Dendritic cell treated with granulocyte-macrophage colony-stimulating factor and Interleukin-4, amounts not matched to agents 40 ng/mL and 50 ng/mL, for 4 days (primary cell): Measurements from ENCODE around the gene NAA38.

Source experiments
- H3K27ac Mint-ChIP-seq: one replicate; pipeline ENCODE4 v1.8.0; 2022; ENCODE audit warnings: mild to moderate bottlenecking, mixed read lengths
- H3K27me3 Mint-ChIP-seq: one replicate; pipeline ENCODE4 v1.8.0; 2022; ENCODE audit warnings: mild to moderate bottlenecking, mixed read lengths
- H3K36me3 Mint-ChIP-seq: one replicate; pipeline ENCODE4 v1.8.0; 2022; ENCODE audit warnings: low read depth, mixed read lengths
- H3K4me1 Mint-ChIP-seq: one replicate; pipeline ENCODE4 v1.8.0; 2022; ENCODE audit warnings: low read depth, mixed read lengths
- H3K4me3 Mint-ChIP-seq: one replicate; pipeline ENCODE4 v1.8.0; 2022; ENCODE audit warnings: mild to moderate bottlenecking, moderate library complexity, mixed read lengths
- H3K9me3 Mint-ChIP-seq: one replicate; pipeline ENCODE4 v1.8.0; 2022; ENCODE audit warnings: mixed read lengths
- intact Hi-C: fragments of 100-400 bp; cut with micrococcal nuclease; formaldehyde crosslinking; loops from one replicate; pipeline ENCODE4 v1.15.0; 2022

NAA38 gene, protein sequence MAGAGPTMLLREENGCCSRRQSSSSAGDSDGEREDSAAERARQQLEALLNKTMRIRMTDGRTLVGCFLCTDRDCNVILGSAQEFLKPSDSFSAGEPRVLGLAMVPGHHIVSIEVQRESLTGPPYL

GRCh38 chr17:7856811-7857712 is at the start of gene NAA38:
Gene NAA38, minus strand, starts transcription at chr17:7857559. Its CDS starts 96 bp downstream, at chr17:7857463.
- Mint-ChIP-seq H3K36me3 (no peaks in the 10 kb centered on the region), H3K27me3 (no peaks in the 10 kb centered on the region), H3K27ac (no peak within 1 kb of the TSS), H3K4me1 (peaks cover 15% of the 10 kb centered on the region), H3K9me3 (no peaks in the 10 kb centered on the region), H3K4me3 (no peak within 1 kb of the TSS)
- intact Hi-C loops: loop anchor here (2.0 kb wide), 1 partner anchor 14 kb away; no protein-coding TSS in a partner anchor

- Mint-ChIP-seq H3K4me1 (no peaks in the 10 kb centered on the region), H3K9me3 (no peaks in the 10 kb centered on the region), H3K27me3 (no peaks in the 10 kb centered on the region), H3K4me3 (no peak overlapping the region), H3K27ac (no peak overlapping the region), H3K36me3 (peaks cover 100% of the 10 kb centered on the region)
- intact Hi-C loops: no loop called here
Observed at GRCh38 chr17:7903154-7904103, 46.1 kb upstream of the NAA38 start.

DNA sequence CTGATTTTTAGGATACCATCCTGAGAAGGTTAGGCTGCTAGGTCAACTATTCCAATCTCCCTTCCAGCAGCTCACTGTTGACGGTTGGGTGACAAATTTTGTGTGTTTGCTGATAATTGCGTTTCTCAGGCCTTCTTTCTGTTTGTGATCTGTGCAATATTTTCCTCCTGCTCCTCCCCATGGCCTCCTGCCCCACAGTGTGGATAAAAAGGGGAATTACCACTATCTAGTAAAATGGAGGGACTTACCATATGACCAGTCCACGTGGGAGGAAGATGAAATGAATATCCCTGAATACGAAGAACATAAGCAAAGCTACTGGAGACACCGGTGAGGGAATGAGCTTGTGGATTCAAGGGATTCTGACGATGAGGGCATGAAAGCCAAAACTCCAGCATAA is 40.4 kb upstream of the NAA38 start:
- H3K27ac Mint-ChIP-seq: peak overlapping the region; percentile 68
- H3K27me3 Mint-ChIP-seq: no peaks in the 10 kb centered on the region
- peaks cover 98% of the 10 kb centered on the region for H3K36me3 Mint-ChIP-seq
- no peaks in the 10 kb centered on the region for H3K9me3 Mint-ChIP-seq
- no peak overlapping the region for H3K4me3 Mint-ChIP-seq
- intact Hi-C loops: loop anchor here (1.0 to 5.0 kb wide), 3 partner anchors 35 to 155 kb away; no protein-coding TSS in a partner anchor
- peaks cover 23% of the 10 kb centered on the region for H3K4me1 Mint-ChIP-seq

GRCh38 chr17:7897090-7897489 is 39.7 kb upstream of the NAA38 start:
- Mint-ChIP-seq H3K4me3 (no peak overlapping the region), H3K9me3 (no peaks in the 10 kb centered on the region), H3K27ac (no peak overlapping the region), H3K36me3 (peaks cover 97% of the 10 kb centered on the region), H3K4me1 (peaks cover 25% of the 10 kb centered on the region), H3K27me3 (no peaks in the 10 kb centered on the region)
- intact Hi-C loops: loop anchor here (1.0 to 5.0 kb wide), 3 partner anchors 35 to 155 kb away; no protein-coding TSS in a partner anchor

DNA sequence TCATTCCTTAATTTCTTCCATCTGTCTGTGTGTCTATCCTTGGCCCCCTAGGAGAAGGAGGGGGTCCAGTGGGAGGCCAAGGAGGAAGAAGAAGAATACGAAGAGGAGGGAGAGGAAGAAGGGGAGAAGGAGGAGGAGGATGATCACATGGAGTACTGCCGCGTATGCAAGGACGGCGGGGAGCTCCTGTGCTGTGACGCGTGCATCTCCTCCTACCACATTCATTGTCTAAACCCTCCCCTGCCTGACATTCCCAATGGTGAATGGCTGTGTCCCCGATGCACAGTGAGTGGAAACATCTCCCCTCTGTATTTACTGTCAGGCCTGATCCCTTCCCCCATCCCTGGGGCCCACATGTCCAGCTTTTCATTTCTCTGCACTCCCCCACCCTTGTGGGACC is 37.5 kb upstream of the NAA38 start:
- Mint-ChIP-seq H3K36me3 (peaks cover 97% of the 10 kb centered on the region), H3K9me3 (no peaks in the 10 kb centered on the region)
- intact Hi-C loops: loop anchor here (5.0 kb wide), 1 partner anchor 153 kb away; no protein-coding TSS in a partner anchor

DNA sequence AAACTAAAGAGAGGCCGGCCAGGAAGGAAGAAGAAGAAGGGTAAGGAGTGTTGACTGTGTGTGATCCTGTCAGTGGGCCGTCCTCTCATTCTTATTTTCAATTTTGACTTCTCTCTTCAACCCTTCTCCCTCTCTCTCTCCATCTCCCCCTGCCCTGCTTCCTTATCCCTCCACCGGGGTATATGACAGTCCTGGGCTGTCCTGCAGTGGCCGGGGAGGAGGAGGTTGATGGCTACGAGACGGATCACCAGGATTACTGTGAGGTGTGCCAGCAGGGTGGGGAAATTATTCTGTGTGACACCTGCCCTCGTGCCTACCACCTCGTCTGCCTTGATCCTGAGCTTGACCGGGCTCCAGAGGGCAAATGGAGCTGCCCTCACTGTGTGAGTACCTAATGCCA is 36.9 kb upstream of the NAA38 start:
- Mint-ChIP-seq H3K9me3 (no peaks in the 10 kb centered on the region), H3K27me3 (no peaks in the 10 kb centered on the region), H3K27ac (no peak overlapping the region), H3K4me3 (no peak overlapping the region), H3K36me3 (peaks cover 96% of the 10 kb centered on the region), H3K4me1 (peaks cover 28% of the 10 kb centered on the region)
- intact Hi-C loops: no loop called here

More for the DNA sequence above, 37.5 kb upstream of the NAA38 start:
- Mint-ChIP-seq H3K27ac (no peak overlapping the region), H3K4me1 (peaks cover 28% of the 10 kb centered on the region), H3K4me3 (no peak overlapping the region), H3K27me3 (no peaks in the 10 kb centered on the region)

DNA sequence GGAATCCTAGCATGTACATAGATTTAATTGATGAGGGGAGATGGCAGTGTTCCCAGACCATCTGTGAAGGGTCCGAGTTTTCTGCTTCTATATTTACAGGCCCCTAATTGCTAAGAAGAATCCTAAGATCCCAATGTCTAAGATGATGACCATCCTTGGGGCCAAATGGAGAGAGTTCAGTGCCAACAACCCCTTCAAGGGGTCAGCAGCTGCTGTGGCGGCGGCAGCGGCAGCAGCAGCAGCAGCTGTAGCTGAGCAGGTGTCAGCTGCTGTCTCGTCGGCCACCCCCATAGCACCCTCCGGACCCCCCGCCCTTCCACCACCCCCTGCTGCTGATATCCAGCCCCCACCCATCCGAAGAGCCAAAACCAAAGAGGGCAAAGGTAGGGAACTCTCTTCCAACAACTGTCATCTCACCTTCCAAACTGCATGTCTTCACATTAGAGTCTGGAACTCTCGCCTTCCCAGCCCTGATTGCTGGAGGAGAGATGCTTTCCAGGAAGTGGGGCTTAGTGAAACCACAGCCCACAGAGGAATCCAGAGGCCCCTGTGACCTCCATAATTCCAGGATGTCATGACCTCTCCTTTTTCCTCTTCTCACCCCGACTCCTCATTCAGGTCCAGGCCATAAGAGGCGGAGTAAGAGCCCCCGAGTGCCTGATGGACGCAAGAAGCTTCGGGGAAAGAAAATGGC is 36.0 kb upstream of the NAA38 start:
- Mint-ChIP-seq H3K27ac (no peak overlapping the region), H3K4me3 (no peak overlapping the region), H3K4me1 (peaks cover 27% of the 10 kb centered on the region), H3K36me3 (peaks cover 87% of the 10 kb centered on the region), H3K27me3 (no peaks in the 10 kb centered on the region), H3K9me3 (no peaks in the 10 kb centered on the region)
- intact Hi-C loops: no loop called here

DNA sequence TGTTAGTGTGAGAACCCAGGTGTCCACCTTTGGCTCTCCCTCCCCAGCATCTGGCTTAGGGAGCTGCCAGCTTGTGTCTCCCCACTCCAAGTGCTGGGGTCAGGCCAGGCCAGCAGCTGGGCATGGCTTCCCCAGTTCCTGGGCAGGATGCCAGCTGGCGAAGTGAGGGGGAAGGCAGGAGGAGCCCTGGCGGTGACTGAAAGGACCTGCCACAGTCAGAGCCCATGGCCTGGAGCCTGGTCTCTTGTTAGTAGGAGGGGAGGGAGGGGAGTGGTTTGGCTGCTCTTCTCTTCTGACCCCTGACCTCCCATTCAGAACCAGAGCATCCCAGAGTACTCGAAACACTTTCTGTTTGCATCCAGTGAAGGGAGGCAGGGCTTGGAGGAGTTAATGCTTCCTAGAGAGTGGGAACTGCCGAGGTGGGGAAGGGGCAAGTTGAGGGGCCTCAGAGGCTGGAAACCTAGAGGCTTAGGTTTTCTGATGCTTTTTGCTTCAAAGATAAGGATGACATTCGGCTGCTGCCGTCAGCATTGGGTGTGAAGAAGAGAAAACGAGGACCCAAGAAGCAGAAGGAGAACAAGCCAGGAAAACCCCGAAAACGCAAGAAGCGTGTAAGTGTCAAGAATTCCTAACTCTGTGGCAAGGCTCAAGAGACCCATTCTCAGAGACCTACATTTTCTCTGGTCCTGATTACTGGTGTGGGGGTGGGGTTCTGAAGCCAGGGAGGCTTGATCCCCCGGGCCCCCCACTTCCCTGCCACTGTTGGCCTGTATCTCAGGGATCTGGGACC is 32.0 kb upstream of the NAA38 start:
- Mint-ChIP-seq H3K4me3 (no peak overlapping the region), H3K27ac (no peak overlapping the region), H3K9me3 (no peaks in the 10 kb centered on the region), H3K36me3 (peaks cover 53% of the 10 kb centered on the region), H3K4me1 (peaks cover 6% of the 10 kb centered on the region), H3K27me3 (no peaks in the 10 kb centered on the region)
- intact Hi-C loops: loop anchor here (2.0 to 5.0 kb wide), 2 partner anchors 27 to 43 kb away; partner anchors contain the start of genes CNTROB and TRAPPC1

DNA sequence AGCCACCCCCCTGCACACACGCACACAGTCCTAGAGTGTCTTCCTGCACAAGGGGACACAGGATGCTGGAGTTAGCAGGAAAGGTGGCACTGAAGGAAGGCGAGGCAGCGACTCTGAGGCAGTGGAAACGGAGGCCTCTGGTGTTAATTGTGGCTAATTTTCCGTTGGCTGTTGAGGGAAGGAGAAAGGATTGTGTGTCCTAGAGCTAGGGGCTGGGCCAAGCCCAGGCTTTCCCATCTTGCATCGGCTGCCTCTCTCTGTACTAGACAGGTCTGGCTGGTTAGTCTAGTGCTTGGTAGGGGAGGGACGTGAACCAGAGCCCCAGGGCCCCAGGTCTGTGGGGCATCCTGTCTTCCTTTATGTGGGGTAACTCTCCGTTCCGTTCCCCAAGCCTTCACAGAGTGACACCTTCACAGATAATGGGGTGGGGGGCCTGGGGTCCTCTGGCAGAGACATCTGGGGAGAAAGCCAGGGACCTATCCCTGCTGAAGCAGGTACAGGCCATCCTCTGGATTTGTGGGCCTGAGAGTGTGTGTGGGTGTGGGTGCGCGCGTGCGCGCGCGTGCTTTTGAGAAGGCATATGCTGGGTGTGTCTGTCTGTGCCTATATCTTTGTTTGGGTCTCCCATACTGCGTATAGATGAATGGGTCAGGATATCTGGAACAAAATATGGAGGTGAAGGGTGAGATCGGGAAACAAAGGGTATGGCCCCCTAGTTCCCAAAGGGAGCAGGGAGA is 31.0 kb upstream of the NAA38 start, which contains the start of gene CHD3:
TSS of gene CHD3 (plus strand) at position 606 of the 737 bp plus-strand sequence. CDS start 212 bp downstream, outside the sequence.
- Mint-ChIP-seq H3K4me3 (no peak within 1 kb of the TSS), H3K36me3 (peaks cover 43% of the 10 kb centered on the region), H3K9me3 (no peaks in the 10 kb centered on the region), H3K27ac (no peak within 1 kb of the TSS), H3K27me3 (no peaks in the 10 kb centered on the region), H3K4me1 (peaks cover 5% of the 10 kb centered on the region)
- intact Hi-C loops: loop anchor here (2.0 to 5.0 kb wide), 2 partner anchors 26 to 44 kb away; partner anchors contain the start of genes CNTROB and TRAPPC1

DNA sequence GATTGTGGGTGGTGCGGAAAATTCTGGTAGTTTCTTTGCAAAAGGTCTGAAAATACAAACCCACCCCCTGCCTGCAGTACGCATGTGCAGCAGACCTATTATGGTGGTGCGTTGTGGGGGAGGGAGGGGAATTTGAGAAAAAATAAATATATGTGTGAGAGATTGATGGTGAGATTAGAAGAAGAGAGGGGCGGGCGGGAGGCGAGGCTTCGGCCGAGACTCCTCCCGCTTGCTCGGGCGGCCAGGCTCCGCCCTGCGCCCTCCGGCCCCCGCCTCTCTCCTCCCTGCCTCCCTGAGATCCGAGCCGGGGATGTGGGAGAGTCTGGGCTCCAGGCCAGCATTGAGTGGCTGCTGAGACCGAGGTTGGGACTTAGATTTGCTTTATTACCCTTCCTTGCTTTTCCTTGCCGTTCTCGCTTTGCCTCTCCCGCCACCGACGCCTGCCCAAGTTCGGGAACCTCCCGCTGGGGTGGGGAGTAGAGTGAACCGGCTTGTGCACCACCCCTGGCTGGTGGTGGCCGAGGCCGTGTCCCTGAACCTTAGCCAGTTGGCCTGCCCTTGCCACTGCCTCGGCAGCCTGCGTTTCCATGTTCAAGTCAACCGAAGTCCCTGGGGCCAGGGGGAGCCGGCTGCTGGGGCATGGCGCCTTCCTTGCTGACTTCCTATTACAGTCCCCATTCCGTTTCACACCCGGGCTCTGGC is 30.3 kb upstream of the NAA38 start:
- Mint-ChIP-seq H3K4me3 (no peak overlapping the region), H3K36me3 (peaks cover 39% of the 10 kb centered on the region), H3K9me3 (no peaks in the 10 kb centered on the region), H3K27ac (no peak overlapping the region), H3K4me1 (peaks cover 5% of the 10 kb centered on the region), H3K27me3 (no peaks in the 10 kb centered on the region)
- intact Hi-C loops: loop anchor here (2.0 to 5.0 kb wide), 2 partner anchors 25 to 45 kb away; partner anchors contain the start of genes CNTROB and TRAPPC1

DNA sequence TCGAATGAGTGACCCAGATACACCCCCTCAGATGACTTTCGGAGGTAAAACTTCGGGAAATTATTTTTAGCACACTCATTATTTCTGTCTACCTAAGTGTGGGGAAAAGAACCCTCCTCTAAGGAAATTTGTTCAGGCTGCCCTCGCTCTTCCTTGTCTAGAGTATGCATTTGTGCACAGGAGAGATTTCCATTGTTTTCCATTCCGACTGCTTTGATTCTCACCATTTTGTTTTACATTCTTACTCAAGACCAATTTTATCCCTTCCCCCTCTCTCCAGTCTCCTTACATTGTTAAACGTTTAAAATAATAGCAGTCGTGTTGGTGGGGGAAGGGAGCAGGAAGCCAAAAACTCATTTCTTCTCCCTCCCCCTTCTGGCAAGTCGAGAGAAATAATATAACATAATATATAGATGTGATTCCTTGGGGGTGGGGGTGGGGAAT is 29.7 kb upstream of the NAA38 start:
- Mint-ChIP-seq H3K4me1 (peaks cover 3% of the 10 kb centered on the region), H3K9me3 (no peaks in the 10 kb centered on the region), H3K36me3 (peaks cover 33% of the 10 kb centered on the region), H3K27ac (no peak overlapping the region), H3K27me3 (no peaks in the 10 kb centered on the region), H3K4me3 (no peak overlapping the region)
- intact Hi-C loops: loop anchor here (5.0 kb wide), 1 partner anchor 45 kb away; the partner anchor contains the start of genes CNTROB and TRAPPC1
